Activated CD8-positive, alpha-beta memory T cell treated with anti-CD3 and anti-CD28 coated beads, Interleukin-2, amount 50 U/mL, for 4 hours (primary cell): ENCODE results near the gene MRPL41.
"Not testable (repeated sequence)": the region's sequence is repeated elsewhere in the genome, so short reads cannot be mapped to it uniquely, and the experiment has no call there.

Experiments used
- DNase-seq: peaks from one replicate; pipeline ENCODE4 v3.0.0-alpha.2; 2020

Gene MRPL41

GRCh38 chr9:137554349-137554748, 2.7 kb downstream of the MRPL41 start:
- DNase-seq: no peak

- no peak for DNase-seq
These were observed 3.5 kb downstream of the MRPL41 start for GRCh38 chr9:137555179-137555578.

GRCh38 chr9:137556069-137556838, 4.6 kb downstream of the MRPL41 start:
- no peak for DNase-seq

GRCh38 chr9:137558127-137558526, 6.4 kb downstream of the MRPL41 start:
- no peak for DNase-seq

- DNase-seq: no peak
These were observed 12.5 kb downstream of the MRPL41 start for GRCh38 chr9:137564134-137564533.

- no peak for DNase-seq
These were observed 13.2 kb downstream of the MRPL41 start for GRCh38 chr9:137564817-137565411.

- DNase-seq: not testable (repeated sequence)
These were observed 16.8 kb downstream of the MRPL41 start for GRCh38 chr9:137568445-137568844.

- DNase-seq: no peak
These were observed 18.0 kb downstream of the MRPL41 start for GRCh38 chr9:137569609-137570203.

- DNase-seq: no peak
These were observed 18.9 kb downstream of the MRPL41 start for GRCh38 chr9:137570566-137570965.

GRCh38 chr9:137574192-137574591, 22.5 kb downstream of the MRPL41 start:
- DNase-seq: no peak

GRCh38 chr9:137575364-137575715, 23.7 kb downstream of the MRPL41 start:
- DNase-seq: no peak

GRCh38 chr9:137575716-137576411, 24.2 kb downstream of the MRPL41 start:
- no peak for DNase-seq

GRCh38 chr9:137578518-137579258, 27.0 kb downstream of the MRPL41 start, which contains the start of gene DPH7:
TSS of gene DPH7 (minus strand) at chr9:137578925. CDS start at chr9:137578777, 148 bp downstream.
- peak; percentile 98 for DNase-seq

GRCh38 chr9:137579259-137579604, 27.6 kb downstream of the MRPL41 start:
- DNase-seq: no peak

GRCh38 chr9:137580209-137580953, 28.7 kb downstream of the MRPL41 start:
- no peak for DNase-seq

- no peak for DNase-seq
These were observed 29.3 kb downstream of the MRPL41 start for GRCh38 chr9:137580954-137581322.

- DNase-seq: no peak
These were observed 29.9 kb downstream of the MRPL41 start for GRCh38 chr9:137581361-137582285.

GRCh38 chr9:137582286-137582860, 30.7 kb downstream of the MRPL41 start:
- DNase-seq: no peak

GRCh38 chr9:137583347-137583746, 31.7 kb downstream of the MRPL41 start:
- no peak for DNase-seq

GRCh38 chr9:137583957-137584356, 32.3 kb downstream of the MRPL41 start:
- DNase-seq: no peak

GRCh38 chr9:137586854-137587253, 35.2 kb downstream of the MRPL41 start:
- DNase-seq: no peak
